ENCODE measurements around the gene DAP.

The DAP gene

GRCh38 chr5:10760096-10760920 is 726 bp downstream of the DAP start:
- no peak for DNase-seq

- DNase-seq, result no peak
Measured at GRCh38 chr5:10759111-10759510, 1.9 kb downstream of the DAP start.

- DNase-seq, result no peak
Measured at GRCh38 chr5:10757922-10758555, 3.0 kb downstream of the DAP start.

GRCh38 chr5:10757043-10757442 is 4.0 kb downstream of the DAP start:
- no peak for DNase-seq

GRCh38 chr5:10756549-10756948 is 4.5 kb downstream of the DAP start:
- DNase-seq, result no peak

- no peak for DNase-seq
Measured at GRCh38 chr5:10753178-10753577, 7.9 kb downstream of the DAP start.

GRCh38 chr5:10752451-10752850 is 8.6 kb downstream of the DAP start:
- DNase-seq, result no peak

- no peak for DNase-seq
Measured at GRCh38 chr5:10750909-10751308, 10.1 kb downstream of the DAP start.

- DNase-seq, result no peak
Measured at GRCh38 chr5:10747678-10748622, 13.1 kb downstream of the DAP start.

GRCh38 chr5:10746711-10747110 is 14.3 kb downstream of the DAP start:
- DNase-seq, result no peak

- no peak for DNase-seq
Measured at GRCh38 chr5:10745133-10745532, 15.9 kb downstream of the DAP start.

- no peak for DNase-seq
Measured at GRCh38 chr5:10744681-10745080, 16.4 kb downstream of the DAP start.

GRCh38 chr5:10743951-10744350 is 17.1 kb downstream of the DAP start:
- no peak for DNase-seq

- no peak for DNase-seq
Measured at GRCh38 chr5:10743526-10743925, 17.5 kb downstream of the DAP start.

GRCh38 chr5:10741661-10742060 is 19.4 kb downstream of the DAP start:
- DNase-seq, result no peak

GRCh38 chr5:10740384-10740783 is 20.6 kb downstream of the DAP start:
- DNase-seq, result no peak

- DNase-seq, result no peak
Measured at GRCh38 chr5:10737880-10738279, 23.2 kb downstream of the DAP start.

GRCh38 chr5:10736808-10737207 is 24.2 kb downstream of the DAP start:
- no peak for DNase-seq

- no peak for DNase-seq
Measured at GRCh38 chr5:10736354-10736753, 24.7 kb downstream of the DAP start.

- no peak for DNase-seq
Measured at GRCh38 chr5:10735569-10736276, 25.3 kb downstream of the DAP start.

GRCh38 chr5:10734832-10735523 is 26.1 kb downstream of the DAP start:
- DNase-seq, result no peak

GRCh38 chr5:10734037-10734709 is 26.9 kb downstream of the DAP start:
- peak; percentile 58 for DNase-seq

Data from NCI-H524 treated with DMSO at 0.1 percent for 48 hours (cell line).